ENCODE data around the gene CD244. TPM values are rescaled to one million over a fixed set of nuclear protein-coding genes. Genes with fewer than 3 reads are reported as not detected.
"Not testable (repeated sequence)": the region's sequence is repeated elsewhere in the genome, so short reads cannot be mapped to it uniquely, and the experiment has no call there.

CD244 gene, protein sequence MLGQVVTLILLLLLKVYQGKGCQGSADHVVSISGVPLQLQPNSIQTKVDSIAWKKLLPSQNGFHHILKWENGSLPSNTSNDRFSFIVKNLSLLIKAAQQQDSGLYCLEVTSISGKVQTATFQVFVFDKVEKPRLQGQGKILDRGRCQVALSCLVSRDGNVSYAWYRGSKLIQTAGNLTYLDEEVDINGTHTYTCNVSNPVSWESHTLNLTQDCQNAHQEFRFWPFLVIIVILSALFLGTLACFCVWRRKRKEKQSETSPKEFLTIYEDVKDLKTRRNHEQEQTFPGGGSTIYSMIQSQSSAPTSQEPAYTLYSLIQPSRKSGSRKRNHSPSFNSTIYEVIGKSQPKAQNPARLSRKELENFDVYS
- total RNA-seq (10.3 TPM), polyA plus RNA-seq (2.4 TPM)
- long read RNA-seq, donor 1: 0 reads
- long read RNA-seq, donor 2, partial matches to known transcripts: 7 of 8 reads
- long read RNA-seq, donor 2, other reads (novel, unspliced or antisense): 0 of 8 reads
- long read RNA-seq, donor 3, partial matches to known transcripts: 7 of 7 reads
- long read RNA-seq, donor 3, other reads (novel, unspliced or antisense): 0 of 7 reads
- long read RNA-seq, donor 4, partial matches to known transcripts: 0 of 1 reads
- long read RNA-seq, donor 4, other reads (novel, unspliced or antisense): 0 of 1 reads
- long read RNA-seq, donor 5: 0 reads
- long read RNA-seq, donor 6: 0 reads
- long read RNA-seq, donor 7, partial matches to known transcripts: 0 of 1 reads
- long read RNA-seq, donor 7, other reads (novel, unspliced or antisense): 0 of 1 reads
- long read RNA-seq, donor 8: 0 reads
- long read RNA-seq, donor 9: 0 reads
- long read RNA-seq, donor 10, partial matches to known transcripts: 5 of 5 reads
- long read RNA-seq, donor 10, other reads (novel, unspliced or antisense): 0 of 5 reads

DNA sequence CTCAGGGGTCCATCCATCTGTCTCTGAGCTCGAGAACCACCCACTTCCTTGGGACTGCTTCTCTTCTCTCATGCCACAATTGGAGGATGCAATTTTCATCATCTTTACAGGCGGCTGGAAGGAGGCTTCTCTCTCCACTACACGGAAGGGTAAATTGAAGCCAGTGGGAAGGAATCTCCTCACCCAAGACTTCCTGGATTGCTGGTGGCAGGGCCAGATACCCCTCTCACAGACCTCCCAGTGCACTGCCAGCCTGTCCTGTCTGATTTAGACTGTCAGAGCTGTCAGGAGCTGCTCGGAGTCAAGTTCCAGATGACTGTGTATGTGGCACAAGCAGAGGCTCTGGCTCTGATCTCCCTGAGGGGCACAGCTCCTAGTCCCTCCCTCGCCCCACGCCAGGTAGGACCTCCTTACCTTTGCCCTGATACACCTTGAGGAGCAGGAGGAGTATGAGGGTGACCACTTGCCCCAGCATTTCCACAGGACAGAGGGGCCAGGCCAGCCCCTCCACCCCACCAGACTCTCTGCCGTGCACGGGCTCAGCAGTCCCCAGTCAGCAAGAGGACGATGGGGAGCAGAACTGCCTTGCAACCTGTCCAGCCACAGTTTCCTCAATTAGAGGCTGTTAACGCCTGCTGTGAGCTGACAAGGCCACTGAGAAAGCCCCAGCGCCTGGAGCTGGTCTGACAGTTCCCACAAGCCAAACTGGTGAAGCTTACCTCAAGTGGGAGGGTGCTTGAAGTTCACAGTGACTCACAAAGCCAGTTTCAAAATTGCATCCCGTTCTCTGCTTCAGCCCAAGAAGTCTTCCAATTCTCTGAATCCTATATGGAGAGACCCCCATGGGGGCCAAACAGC is at the start of gene CD244:
CD244 (minus strand) TSS at position 685 of the 858 bp plus-strand sequence; CDS start at position 475, 210 bp downstream.
- 20% methylated on average over 12 of the region's 12 CpGs for WGBS
- Histone ChIP-seq H3K4me3 (ENCODE audit: low read length in 2 of 2) (no peak within 1 kb of the TSS), H3K36me3 (ENCODE audit: control insufficient read depth in 2 of 2, insufficient read depth in 2 of 2, low read length in 1 of 2) (no peaks in the 10 kb centered on the region), H3K27ac (ENCODE audit: low read depth in 1 of 2, low read length in 1 of 2) (no peak within 1 kb of the TSS), H3K27me3 (ENCODE audit: control insufficient read depth in 2 of 2, insufficient read depth in 1 of 2, low read length in 1 of 2) (peaks cover 0 to 2% of the 10 kb centered on the region in 2 donors), H3K9me3 (ENCODE audit: control insufficient read depth in 2 of 2, insufficient read depth in 1 of 2, low read length in 1 of 2) (no peaks in the 10 kb centered on the region), H3K4me1 (ENCODE audit: control insufficient read depth in 2 of 2, insufficient read depth in 2 of 2, low read length in 2 of 2) (peaks cover 4 to 18% of the 10 kb centered on the region in 2 donors)
- peak in 2 of 9 donors; percentile 25 to 45 for DNase-seq (ENCODE audit: low read depth in 6 of 9, low spot score in 9 of 9)

DNA sequence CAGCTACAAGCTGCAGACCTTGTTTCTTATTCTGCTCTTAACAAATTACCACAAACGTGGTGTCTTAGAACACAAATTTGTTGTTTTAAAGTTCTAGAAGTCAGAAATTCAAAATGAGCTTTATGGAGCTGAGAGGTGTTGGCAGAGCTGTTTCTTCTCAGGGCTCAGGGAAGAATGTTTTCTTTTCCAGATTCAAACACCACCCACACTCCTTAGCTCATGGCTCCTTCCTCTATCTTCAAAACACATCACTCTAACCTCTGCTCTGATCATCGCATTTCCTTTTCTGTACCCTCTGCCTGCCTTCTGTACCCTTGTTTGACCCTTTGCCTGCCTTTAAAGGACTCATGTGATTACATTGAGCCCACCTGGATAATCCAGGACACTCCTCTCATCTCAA is 49.2 kb upstream of the CD244 start:
- Histone ChIP-seq H3K36me3 (ENCODE audit: control insufficient read depth in 2 of 2, insufficient read depth in 2 of 2, low read length in 1 of 2) (no peaks in the 10 kb centered on the region), H3K4me3 (ENCODE audit: low read length in 2 of 2) (no peak overlapping the region), H3K4me1 (ENCODE audit: control insufficient read depth in 2 of 2, insufficient read depth in 2 of 2, low read length in 2 of 2) (no peaks in the 10 kb centered on the region), H3K27me3 (ENCODE audit: control insufficient read depth in 2 of 2, insufficient read depth in 1 of 2, low read length in 1 of 2) (no peaks in the 10 kb centered on the region), H3K9me3 (ENCODE audit: control insufficient read depth in 2 of 2, insufficient read depth in 1 of 2, low read length in 1 of 2) (no peaks in the 10 kb centered on the region), H3K27ac (ENCODE audit: low read depth in 1 of 2, low read length in 1 of 2) (no peak overlapping the region)
- no peak for DNase-seq (ENCODE audit: low read depth in 6 of 9, low spot score in 9 of 9)
- WGBS: 85% methylated on average over 2 of the region's 2 CpGs

DNA sequence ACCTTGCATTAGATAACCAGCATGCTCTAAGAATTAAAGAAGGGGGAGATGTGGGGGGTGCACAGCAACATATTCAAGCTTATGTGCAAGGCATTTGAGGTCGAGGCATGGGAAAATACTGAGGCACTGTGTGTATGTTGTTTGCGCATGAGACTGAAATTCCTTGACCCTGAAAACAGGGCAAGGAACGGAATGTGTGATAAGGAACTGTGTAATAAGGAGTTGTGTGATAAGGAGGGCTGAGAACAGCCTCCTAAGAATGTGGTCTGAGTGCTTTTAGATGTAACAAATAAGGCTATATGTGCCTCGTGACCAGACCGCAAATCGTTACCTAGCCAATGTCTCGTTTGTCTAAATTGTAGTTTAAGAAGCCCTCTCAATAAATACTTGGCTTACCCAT is 48.8 kb upstream of the CD244 start:
- H3K27ac ChIP-seq (ENCODE audit: low read depth in 1 of 2, low read length in 1 of 2): no peak overlapping the region
- no peaks in the 10 kb centered on the region for H3K27me3 ChIP-seq (ENCODE audit: control insufficient read depth in 2 of 2, insufficient read depth in 1 of 2, low read length in 1 of 2)
- H3K4me1 ChIP-seq (ENCODE audit: control insufficient read depth in 2 of 2, insufficient read depth in 2 of 2, low read length in 2 of 2): no peaks in the 10 kb centered on the region
- no peaks in the 10 kb centered on the region for H3K36me3 ChIP-seq (ENCODE audit: control insufficient read depth in 2 of 2, insufficient read depth in 2 of 2, low read length in 1 of 2)
- 94% methylated on average over 7 of the region's 7 CpGs for WGBS
- H3K4me3 ChIP-seq (ENCODE audit: low read length in 2 of 2): no peak overlapping the region
- no peaks in the 10 kb centered on the region for H3K9me3 ChIP-seq (ENCODE audit: control insufficient read depth in 2 of 2, insufficient read depth in 1 of 2, low read length in 1 of 2)
- no peak for DNase-seq (ENCODE audit: low read depth in 6 of 9, low spot score in 9 of 9)

DNA sequence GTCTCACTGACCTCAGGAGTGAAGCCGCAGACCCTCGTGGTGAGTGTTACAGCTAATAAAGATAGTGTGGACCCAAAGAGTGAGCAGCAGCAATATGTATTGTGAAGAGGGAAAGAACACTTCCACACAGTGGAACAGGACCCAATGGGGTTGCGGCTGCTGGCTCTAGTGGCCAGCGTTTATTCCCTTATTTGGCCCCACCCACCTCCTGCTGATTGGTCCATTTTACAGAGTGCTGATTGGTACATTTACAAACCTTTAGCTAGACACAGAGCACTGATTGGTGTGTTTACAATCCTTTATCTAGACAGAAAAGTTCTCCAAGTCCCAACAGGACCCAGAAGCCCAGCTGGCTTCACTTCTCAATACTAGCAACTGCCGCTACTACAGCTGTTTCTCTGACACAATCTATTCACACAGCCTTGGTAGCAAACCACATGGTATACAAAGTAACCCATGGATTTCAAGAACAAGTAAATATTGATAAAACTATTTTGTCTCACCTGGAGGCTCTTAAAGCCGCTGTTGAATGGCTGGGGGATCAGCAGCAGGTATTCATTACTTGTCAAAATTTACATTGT is 47.6 kb upstream of the CD244 start:
- H3K27ac ChIP-seq (ENCODE audit: low read depth in 1 of 2, low read length in 1 of 2): no peak overlapping the region
- H3K36me3 ChIP-seq (ENCODE audit: control insufficient read depth in 2 of 2, insufficient read depth in 2 of 2, low read length in 1 of 2): no peaks in the 10 kb centered on the region
- no peak for DNase-seq (ENCODE audit: low read depth in 6 of 9, low spot score in 9 of 9)
- no peak overlapping the region for H3K4me3 ChIP-seq (ENCODE audit: low read length in 2 of 2)
- no peaks in the 10 kb centered on the region for H3K4me1 ChIP-seq (ENCODE audit: control insufficient read depth in 2 of 2, insufficient read depth in 2 of 2, low read length in 2 of 2)
- H3K9me3 ChIP-seq (ENCODE audit: control insufficient read depth in 2 of 2, insufficient read depth in 1 of 2, low read length in 1 of 2): no peaks in the 10 kb centered on the region
- WGBS: 89% methylated on average over 6 of the region's 6 CpGs
- no peaks in the 10 kb centered on the region for H3K27me3 ChIP-seq (ENCODE audit: control insufficient read depth in 2 of 2, insufficient read depth in 1 of 2, low read length in 1 of 2)

DNA sequence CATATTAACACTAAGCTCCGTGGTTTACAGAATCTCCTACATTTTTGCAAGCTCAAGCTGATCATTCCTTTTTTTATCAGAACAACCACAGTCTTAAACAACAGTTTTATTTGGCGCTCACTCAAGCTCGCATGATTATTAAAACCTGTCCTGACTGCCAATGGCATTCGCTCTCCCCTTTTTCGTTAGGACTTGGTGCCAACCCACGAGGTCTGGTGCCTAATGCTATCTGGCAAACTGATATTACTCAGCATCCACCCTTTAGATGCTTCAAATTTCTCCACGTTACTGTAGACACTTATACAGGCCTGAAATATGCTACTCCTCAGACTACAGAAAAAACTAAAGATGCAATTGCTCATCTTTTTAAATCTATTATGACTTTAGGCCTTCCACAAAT is 45.3 kb upstream of the CD244 start:
- no peak for DNase-seq (ENCODE audit: low read depth in 6 of 9, low spot score in 9 of 9)
- H3K9me3 ChIP-seq (ENCODE audit: control insufficient read depth in 2 of 2, insufficient read depth in 1 of 2, low read length in 1 of 2): no peaks in the 10 kb centered on the region
- H3K4me3 ChIP-seq (ENCODE audit: low read length in 2 of 2): no peak overlapping the region
- no peaks in the 10 kb centered on the region for H3K4me1 ChIP-seq (ENCODE audit: control insufficient read depth in 2 of 2, insufficient read depth in 2 of 2, low read length in 2 of 2)
- no peaks in the 10 kb centered on the region for H3K36me3 ChIP-seq (ENCODE audit: control insufficient read depth in 2 of 2, insufficient read depth in 2 of 2, low read length in 1 of 2)
- H3K27me3 ChIP-seq (ENCODE audit: control insufficient read depth in 2 of 2, insufficient read depth in 1 of 2, low read length in 1 of 2): no peaks in the 10 kb centered on the region
- WGBS: 94% methylated on average over 7 of the region's 7 CpGs
- H3K27ac ChIP-seq (ENCODE audit: low read depth in 1 of 2, low read length in 1 of 2): no peak overlapping the region

DNA sequence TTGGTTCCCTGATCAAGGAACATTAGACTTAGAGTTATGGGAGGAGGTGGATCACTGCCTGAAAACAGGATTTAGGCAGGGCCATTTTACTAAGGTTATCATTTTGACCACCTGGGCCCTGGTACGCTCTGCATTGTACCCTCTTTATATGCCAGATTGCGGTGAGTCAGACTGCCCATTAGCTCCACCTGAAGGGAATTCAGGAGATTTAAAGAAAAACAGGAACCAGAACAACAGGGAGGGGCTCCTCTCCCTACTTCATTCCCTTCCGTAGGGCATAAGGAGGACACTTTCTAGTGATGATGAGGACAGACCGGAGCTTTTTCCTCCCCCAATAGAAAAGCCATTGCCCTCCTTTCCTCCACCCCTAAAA is 42.9 kb upstream of the CD244 start:
- H3K27ac ChIP-seq (ENCODE audit: low read depth in 1 of 2, low read length in 1 of 2): no peak overlapping the region
- no peak overlapping the region for H3K4me3 ChIP-seq (ENCODE audit: low read length in 2 of 2)
- no peaks in the 10 kb centered on the region for H3K36me3 ChIP-seq (ENCODE audit: control insufficient read depth in 2 of 2, insufficient read depth in 2 of 2, low read length in 1 of 2)
- WGBS: 93% methylated on average over 4 of the region's 4 CpGs
- H3K4me1 ChIP-seq (ENCODE audit: control insufficient read depth in 2 of 2, insufficient read depth in 2 of 2, low read length in 2 of 2): no peaks in the 10 kb centered on the region
- H3K27me3 ChIP-seq (ENCODE audit: control insufficient read depth in 2 of 2, insufficient read depth in 1 of 2, low read length in 1 of 2): no peaks in the 10 kb centered on the region
- H3K9me3 ChIP-seq (ENCODE audit: control insufficient read depth in 2 of 2, insufficient read depth in 1 of 2, low read length in 1 of 2): no peaks in the 10 kb centered on the region
- DNase-seq (ENCODE audit: low read depth in 6 of 9, low spot score in 9 of 9): no peak

DNA sequence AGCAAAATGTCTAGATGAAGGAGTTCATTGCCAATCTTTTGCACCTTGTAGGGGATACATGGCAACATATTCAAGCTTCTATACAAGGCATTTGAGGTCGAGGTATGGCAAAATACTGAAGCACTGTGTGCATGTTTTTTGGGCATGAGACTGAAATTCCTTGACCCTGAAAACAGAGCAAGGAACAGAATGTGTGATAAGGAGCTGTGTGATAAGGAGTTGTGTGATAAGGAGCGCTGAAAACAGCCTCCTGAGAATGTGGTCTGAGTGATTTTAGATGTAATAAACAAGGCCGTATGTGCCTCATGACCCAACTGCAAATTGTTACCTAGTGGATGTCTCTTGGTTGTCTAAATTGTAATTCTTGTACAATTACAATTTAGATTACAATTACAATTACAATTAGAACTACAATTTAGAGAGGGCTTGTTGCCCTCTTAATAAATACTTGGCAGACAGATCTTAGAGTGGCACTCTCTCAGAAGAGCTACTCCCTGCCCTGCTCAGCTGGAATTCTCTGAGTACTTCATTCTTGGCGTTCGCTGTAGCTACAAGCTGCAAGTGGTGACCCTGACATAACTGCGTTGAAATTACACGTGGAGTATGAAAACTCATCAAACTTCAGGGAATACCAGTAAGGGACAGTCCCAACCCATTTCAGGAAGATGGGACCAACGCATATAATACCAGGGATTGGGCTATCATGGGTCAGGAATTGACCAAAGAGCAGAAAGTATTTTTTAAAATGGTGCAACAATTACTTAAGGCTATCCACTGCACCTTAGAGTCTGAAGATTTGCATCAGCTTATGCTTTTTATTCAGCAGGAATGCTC is 42.3 kb upstream of the CD244 start:
- H3K27ac ChIP-seq (ENCODE audit: low read depth in 1 of 2, low read length in 1 of 2): no peak overlapping the region
- WGBS: 96% methylated on average over 8 of the region's 8 CpGs
- no peak for DNase-seq (ENCODE audit: low read depth in 6 of 9, low spot score in 9 of 9)

DNA sequence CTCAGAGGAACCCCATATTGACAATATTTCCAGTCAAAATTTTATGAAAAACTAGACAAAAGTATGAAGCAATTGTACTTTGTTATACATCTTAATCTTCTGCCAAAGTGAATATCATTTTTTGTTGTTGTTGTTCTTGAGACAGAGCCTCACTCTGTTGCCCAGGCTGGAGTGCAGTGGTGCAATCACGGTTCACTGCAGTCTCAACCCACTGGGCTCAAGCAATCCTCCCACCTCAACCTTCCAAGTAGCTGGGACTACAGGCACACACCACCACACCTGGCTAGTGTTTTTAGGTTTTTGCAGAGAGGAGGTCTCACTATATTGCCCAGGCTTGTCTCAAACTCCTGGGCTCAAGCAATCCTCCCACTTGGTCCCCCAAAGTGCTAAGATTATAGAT is 39.6 kb upstream of the CD244 start:
- not testable (repeated sequence) for DNase-seq (ENCODE audit: low read depth in 6 of 9, low spot score in 9 of 9); H3K36me3 ChIP-seq (ENCODE audit: control insufficient read depth in 2 of 2, insufficient read depth in 2 of 2, low read length in 1 of 2); H3K9me3 ChIP-seq (ENCODE audit: control insufficient read depth in 2 of 2, insufficient read depth in 1 of 2, low read length in 1 of 2); H3K4me3 ChIP-seq (ENCODE audit: low read length in 2 of 2); H3K27me3 ChIP-seq (ENCODE audit: control insufficient read depth in 2 of 2, insufficient read depth in 1 of 2, low read length in 1 of 2); H3K27ac ChIP-seq (ENCODE audit: low read depth in 1 of 2, low read length in 1 of 2); H3K4me1 ChIP-seq (ENCODE audit: control insufficient read depth in 2 of 2, insufficient read depth in 2 of 2, low read length in 2 of 2)
- WGBS: 96% methylated on average over 1 of the region's 1 CpG

More for the DNA sequence above, 42.3 kb upstream of the CD244 start:
- H3K9me3 ChIP-seq (ENCODE audit: control insufficient read depth in 2 of 2, insufficient read depth in 1 of 2, low read length in 1 of 2): no peaks in the 10 kb centered on the region
- H3K27me3 ChIP-seq (ENCODE audit: control insufficient read depth in 2 of 2, insufficient read depth in 1 of 2, low read length in 1 of 2): no peaks in the 10 kb centered on the region
- H3K36me3 ChIP-seq (ENCODE audit: control insufficient read depth in 2 of 2, insufficient read depth in 2 of 2, low read length in 1 of 2): no peaks in the 10 kb centered on the region
- H3K4me3 ChIP-seq (ENCODE audit: low read length in 2 of 2): no peak overlapping the region
- no peaks in the 10 kb centered on the region for H3K4me1 ChIP-seq (ENCODE audit: control insufficient read depth in 2 of 2, insufficient read depth in 2 of 2, low read length in 2 of 2)

All from thymus (tissue), 14 donors.